PC-9 (cell line): ENCODE measurements around the gene GNA12.
"Not testable (repeated sequence)": the region's sequence is repeated elsewhere in the genome, so short reads cannot be mapped to it uniquely, and the experiment has no call there.

Experiments used
- CTCF ChIP-seq: fragments of 200-600 bp; sonication (generic); conservative IDR thresholded peaks from 2 replicates; pipeline ENCODE4 v1.6.1; 2017; ENCODE audit warnings: mixed run types, antibody characterized with exemption, mild to moderate bottlenecking, moderate library complexity
- EZH2 ChIP-seq: fragments of 200-600 bp; sonication (generic); IDR thresholded peaks from 2 replicates; pipeline ENCODE4 v1.8.0; 2017; ENCODE audit warnings: antibody characterized with exemption, low read depth

- TF ChIP-seq CTCF, EZH2: not testable (repeated sequence)
Observed at GRCh38 chr7:2679135-2680127, 164.7 kb downstream of the GNA12 start.
